Liver (tissue), 9 donors: ENCODE results near the gene PGK2. TPM values are rescaled to one million over a fixed set of nuclear protein-coding genes. Genes with fewer than 3 reads are reported as not detected.

Experiments used
- DNase-seq: peaks from one replicate; pipeline ENCODE4 v3.0.0-alpha.2; 2017; ENCODE audit warnings: low spot score
- H3K27ac ChIP-seq, 2 donors: one replicate each; pipeline ENCODE4 v1.7.0; 2013; ENCODE audit warnings: inconsistent platforms in 2 of 2, low read length in 2 of 2, control low read depth in 1 of 2, low read depth in 1 of 2, mild to moderate bottlenecking in 1 of 2
- H3K27me3 ChIP-seq, 4 donors: one replicate each; pipeline versions ENCODE4 v1.6.1 to v1.7.0; 2013; ENCODE audit warnings: low read length in 3 of 4, inconsistent platforms in 1 of 4, mild to moderate bottlenecking in 1 of 4, moderate library complexity in 1 of 4; ENCODE audit not compliant: control insufficient read depth in 4 of 4, insufficient read depth in 4 of 4
- H3K36me3 ChIP-seq, 4 donors: one replicate each; pipeline versions ENCODE4 v1.6.1 to v1.7.0; 2013; ENCODE audit warnings: low read length in 3 of 4, mild to moderate bottlenecking in 3 of 4, low read depth in 1 of 4, moderate library complexity in 1 of 4; ENCODE audit not compliant: control insufficient read depth in 4 of 4, insufficient read depth in 3 of 4
- H3K4me1 ChIP-seq, 4 donors: one replicate each; pipeline versions ENCODE4 v1.6.1 to v1.7.0; 2013; ENCODE audit warnings: low read length in 3 of 4, mild to moderate bottlenecking in 3 of 4, moderate library complexity in 1 of 4; ENCODE audit not compliant: control insufficient read depth in 4 of 4, insufficient read depth in 4 of 4
- H3K4me3 ChIP-seq, 3 donors: one replicate each; pipeline versions ENCODE4 v1.6.1 to v1.7.0; 2013; ENCODE audit warnings: low read length in 3 of 3, control low read depth in 1 of 3, low read depth in 1 of 3, mild to moderate bottlenecking in 1 of 3
- H3K9ac ChIP-seq, 2 donors: one replicate each; pipeline ENCODE4 v1.7.0; 2013; ENCODE audit warnings: low read length in 2 of 2, mild to moderate bottlenecking in 2 of 2, moderate library complexity in 2 of 2, control low read depth in 1 of 2, low read depth in 1 of 2
- H3K9me3 ChIP-seq, 4 donors: one replicate each; pipeline versions ENCODE4 v1.6.1 to v1.7.0; 2013; ENCODE audit warnings: low read length in 3 of 4; ENCODE audit not compliant: control insufficient read depth in 4 of 4
- ATF3 ChIP-seq: IDR thresholded peaks from 2 replicates; pipeline ENCODE4 v1.6.1; 2016; ENCODE audit warnings: antibody characterized with exemption
- EGR1 ChIP-seq, 2 donors: IDR thresholded peaks; 2 replicates each; pipeline ENCODE4 v1.6.1; 2016 to 2018; ENCODE audit warnings: antibody characterized with exemption in 2 of 2, low read depth in 2 of 2
- FOXA1 ChIP-seq: IDR thresholded peaks from 2 replicates; pipeline ENCODE4 v1.6.1; 2016; ENCODE audit warnings: antibody characterized with exemption
- FOXA2 ChIP-seq: IDR thresholded peaks from 2 replicates; pipeline ENCODE4 v1.6.1; 2016; ENCODE audit warnings: antibody characterized with exemption
- GABPA ChIP-seq, 2 donors: IDR thresholded peaks in 1 of 2; conservative IDR thresholded peaks in 1 of 2; 2 replicates each; pipeline ENCODE4 v1.6.1; 2016; ENCODE audit warnings: antibody characterized with exemption in 2 of 2, mild to moderate bottlenecking in 1 of 2, moderate library complexity in 1 of 2
- HNF4A ChIP-seq, 2 donors: conservative IDR thresholded peaks; 2 replicates each; pipeline ENCODE4 v1.6.1; 2016; ENCODE audit warnings: antibody characterized with exemption in 2 of 2, mild to moderate bottlenecking in 2 of 2
- HNF4G ChIP-seq: IDR thresholded peaks from 2 replicates; pipeline ENCODE4 v1.6.1; 2016; ENCODE audit warnings: antibody characterized with exemption
- JUND ChIP-seq, 2 donors: IDR thresholded peaks; 2 replicates each; pipeline ENCODE4 v1.6.1; 2016; ENCODE audit warnings: antibody characterized with exemption in 2 of 2
- MAX ChIP-seq: IDR thresholded peaks from 2 replicates; pipeline ENCODE4 v1.6.1; 2016; ENCODE audit warnings: antibody characterized with exemption
- NR2F2 ChIP-seq: IDR thresholded peaks from 2 replicates; pipeline ENCODE4 v1.6.1; 2016; ENCODE audit warnings: antibody characterized with exemption
- RAD21 ChIP-seq, 2 donors: IDR thresholded peaks; 2 replicates each; pipeline ENCODE4 v1.6.1; 2016; ENCODE audit warnings: antibody characterized with exemption in 2 of 2, mild to moderate bottlenecking in 2 of 2
- REST ChIP-seq: IDR thresholded peaks from 2 replicates; pipeline ENCODE4 v1.6.1; 2016; ENCODE audit warnings: antibody characterized with exemption, mild to moderate bottlenecking
- RXRA ChIP-seq, 2 donors: IDR thresholded peaks; 2 replicates each; pipeline ENCODE4 v1.6.1; 2017 to 2018; ENCODE audit warnings: antibody characterized with exemption in 2 of 2, mild to moderate bottlenecking in 1 of 2
- SP1 ChIP-seq: IDR thresholded peaks from 2 replicates; pipeline ENCODE4 v1.6.1; 2018; ENCODE audit warnings: antibody characterized with exemption, mild to moderate bottlenecking
- TAF1 ChIP-seq: conservative IDR thresholded peaks from 2 replicates; pipeline ENCODE4 v1.6.1; 2016; ENCODE audit warnings: antibody characterized with exemption, mild to moderate bottlenecking
- YY1 ChIP-seq: IDR thresholded peaks from 2 replicates; pipeline ENCODE4 v1.6.1; 2016; ENCODE audit warnings: antibody characterized with exemption, mild to moderate bottlenecking
- WGBS: extraction: QIAGEN DNeasy Blood & Tissue Kit; methylation state at CpG from one replicate; pipeline ENCODE4 v1.1.7; 2013; 5-methylcytosine and 5-hydroxymethylcytosine counted together
- polyA plus RNA-seq, 2 donors: library from polyadenylated mRNA; stranded (reverse) in 1 of 2; unstranded in 1 of 2; fragments of 200-250 nt in 1 of 2; fragments of >200 nt in 1 of 2; fragmentation: Nextera tagmentation in 1 of 2; extraction: Ambion mirVana in 1 of 2; gene quantifications; one replicate each; pipeline versions ENCODE4 v1.2.1 to v1.2.3, GENCODE V29; 2013 to 2015
- total RNA-seq, 2 donors: library from RNA; depleted of rRNA; stranded (reverse); fragments of >200 nt; gene quantifications; one replicate each; pipeline ENCODE4 v1.2.3, GENCODE V29; 2014
- TF ChIP-seq, protein P1 (sequence below): fragments of 150-350 bp; IDR thresholded peaks from 2 replicates; pipeline ENCODE4 v1.5.1; 2017; ENCODE audit warnings: improper control_type of control experiment, low read depth, low read length; ENCODE audit not compliant: missing input control
- TF ChIP-seq, protein P2 (sequence below): IDR thresholded peaks from 2 replicates; pipeline ENCODE4 v1.6.1; 2016; ENCODE audit warnings: antibody characterized with exemption
- donor health status: healthy.
- donor health status: healthy.
- donor health status: healthy.
- donor health status: healthy.
- donor health status: healthy.

Gene PGK2
- total and polyA plus RNA-seq, 4 donors, result not detected

DNA sequence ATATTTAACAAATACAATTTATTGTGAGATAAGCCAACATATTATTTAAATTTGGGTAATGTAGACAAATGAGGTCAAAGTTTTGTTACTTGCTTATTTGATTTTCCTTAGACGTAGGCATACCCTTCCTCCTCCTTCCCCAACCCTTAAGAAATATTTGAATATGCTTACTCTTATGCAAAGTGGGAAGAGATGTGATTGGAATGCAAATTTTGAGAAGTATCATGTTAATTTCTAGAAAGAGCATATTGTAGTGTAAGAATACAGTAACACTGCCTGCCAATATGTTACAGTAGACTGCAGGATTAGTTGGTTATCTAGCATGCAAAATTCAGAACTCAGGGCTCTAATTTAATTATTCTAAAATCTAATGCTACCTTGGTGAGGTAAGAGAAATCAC, 46.3 kb upstream of the PGK2 start:
- Histone ChIP-seq H3K9me3 (no peaks in the 10 kb centered on the region), H3K9ac (no peak overlapping the region), H3K4me1 (no peaks in the 10 kb centered on the region), H3K27ac (no peak overlapping the region), H3K27me3 (no peaks in the 10 kb centered on the region), H3K4me3 (no peak overlapping the region), H3K36me3 (no peaks in the 10 kb centered on the region)
- TF ChIP-seq NR2F2, result no peak
- TF ChIP-seq, protein P1, sequence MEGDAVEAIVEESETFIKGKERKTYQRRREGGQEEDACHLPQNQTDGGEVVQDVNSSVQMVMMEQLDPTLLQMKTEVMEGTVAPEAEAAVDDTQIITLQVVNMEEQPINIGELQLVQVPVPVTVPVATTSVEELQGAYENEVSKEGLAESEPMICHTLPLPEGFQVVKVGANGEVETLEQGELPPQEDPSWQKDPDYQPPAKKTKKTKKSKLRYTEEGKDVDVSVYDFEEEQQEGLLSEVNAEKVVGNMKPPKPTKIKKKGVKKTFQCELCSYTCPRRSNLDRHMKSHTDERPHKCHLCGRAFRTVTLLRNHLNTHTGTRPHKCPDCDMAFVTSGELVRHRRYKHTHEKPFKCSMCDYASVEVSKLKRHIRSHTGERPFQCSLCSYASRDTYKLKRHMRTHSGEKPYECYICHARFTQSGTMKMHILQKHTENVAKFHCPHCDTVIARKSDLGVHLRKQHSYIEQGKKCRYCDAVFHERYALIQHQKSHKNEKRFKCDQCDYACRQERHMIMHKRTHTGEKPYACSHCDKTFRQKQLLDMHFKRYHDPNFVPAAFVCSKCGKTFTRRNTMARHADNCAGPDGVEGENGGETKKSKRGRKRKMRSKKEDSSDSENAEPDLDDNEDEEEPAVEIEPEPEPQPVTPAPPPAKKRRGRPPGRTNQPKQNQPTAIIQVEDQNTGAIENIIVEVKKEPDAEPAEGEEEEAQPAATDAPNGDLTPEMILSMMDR, result no peak
- TF ChIP-seq YY1, result no peak
- TF ChIP-seq TAF1, result no peak
- no peak for TF ChIP-seq EGR1 (IDR thresholded peaks at IDR 0.05; ENCODE audit: low read depth in 2 of 2)
- no peak for TF ChIP-seq ATF3
- no peak for TF ChIP-seq RAD21 (IDR thresholded peaks at IDR 0.05)
- no peak for TF ChIP-seq FOXA2
- TF ChIP-seq RXRA (IDR thresholded peaks at IDR 0.05), result no peak
- TF ChIP-seq GABPA (IDR thresholded peaks at IDR 0.05 in 1 of 2, conservative IDR thresholded peaks at IDR 0.05 in 1 of 2), result no peak
- TF ChIP-seq HNF4G, result no peak
- no peak for TF ChIP-seq HNF4A (conservative IDR thresholded peaks at IDR 0.05)
- TF ChIP-seq, protein P2, sequence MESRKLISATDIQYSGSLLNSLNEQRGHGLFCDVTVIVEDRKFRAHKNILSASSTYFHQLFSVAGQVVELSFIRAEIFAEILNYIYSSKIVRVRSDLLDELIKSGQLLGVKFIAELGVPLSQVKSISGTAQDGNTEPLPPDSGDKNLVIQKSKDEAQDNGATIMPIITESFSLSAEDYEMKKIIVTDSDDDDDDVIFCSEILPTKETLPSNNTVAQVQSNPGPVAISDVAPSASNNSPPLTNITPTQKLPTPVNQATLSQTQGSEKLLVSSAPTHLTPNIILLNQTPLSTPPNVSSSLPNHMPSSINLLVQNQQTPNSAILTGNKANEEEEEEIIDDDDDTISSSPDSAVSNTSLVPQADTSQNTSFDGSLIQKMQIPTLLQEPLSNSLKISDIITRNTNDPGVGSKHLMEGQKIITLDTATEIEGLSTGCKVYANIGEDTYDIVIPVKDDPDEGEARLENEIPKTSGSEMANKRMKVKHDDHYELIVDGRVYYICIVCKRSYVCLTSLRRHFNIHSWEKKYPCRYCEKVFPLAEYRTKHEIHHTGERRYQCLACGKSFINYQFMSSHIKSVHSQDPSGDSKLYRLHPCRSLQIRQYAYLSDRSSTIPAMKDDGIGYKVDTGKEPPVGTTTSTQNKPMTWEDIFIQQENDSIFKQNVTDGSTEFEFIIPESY, result no peak
- TF ChIP-seq SP1, result no peak
- no peak for TF ChIP-seq JUND (IDR thresholded peaks at IDR 0.05)
- no peak for TF ChIP-seq REST
- TF ChIP-seq MAX, result no peak
- TF ChIP-seq FOXA1, result no peak
- 88% methylated on average over 1 of the region's 1 CpG for WGBS
- DNase-seq, result no peak
